ENCODE data around the gene HSBP1L1.
A peak's percentile ranks its signal among the peaks of the same experiment; 100 is the strongest.
"Not testable (repeated sequence)": the region's sequence is repeated elsewhere in the genome, so short reads cannot be mapped to it uniquely, and the experiment has no call there.

The HSBP1L1 gene

DNA sequence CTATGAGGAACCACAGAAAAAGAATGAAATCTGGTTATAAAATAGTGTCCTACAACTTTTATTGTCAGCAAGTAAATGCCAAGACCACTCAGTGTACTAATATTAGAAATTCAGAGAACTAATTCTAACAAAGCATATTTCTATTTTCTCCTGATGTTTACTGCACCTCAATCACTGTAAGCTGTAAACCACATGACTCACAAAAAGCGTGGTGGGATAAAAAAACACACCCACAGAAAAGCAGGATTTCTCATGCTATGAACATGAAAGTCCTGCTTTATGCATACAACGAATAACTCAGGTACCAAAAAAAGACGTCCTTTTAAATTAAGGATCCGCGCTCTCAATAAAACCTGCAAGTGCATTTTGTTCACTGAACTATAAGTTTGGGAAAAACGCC lies 23.1 kb downstream of the HSBP1L1 start:
- no peak for DNase-seq

GRCh38 chr18:79988071-79988450 lies 23.6 kb downstream of the HSBP1L1 start:
- DNase-seq = peak; percentile 46

GRCh38 chr18:79988451-79989194 lies 24.2 kb downstream of the HSBP1L1 start, which contains the start of gene TXNL4A:
TXNL4A (minus strand) TSS chr18:79988563; CDS start chr18:79988392, 171 bp downstream.
- peak; percentile 71 for DNase-seq

DNA sequence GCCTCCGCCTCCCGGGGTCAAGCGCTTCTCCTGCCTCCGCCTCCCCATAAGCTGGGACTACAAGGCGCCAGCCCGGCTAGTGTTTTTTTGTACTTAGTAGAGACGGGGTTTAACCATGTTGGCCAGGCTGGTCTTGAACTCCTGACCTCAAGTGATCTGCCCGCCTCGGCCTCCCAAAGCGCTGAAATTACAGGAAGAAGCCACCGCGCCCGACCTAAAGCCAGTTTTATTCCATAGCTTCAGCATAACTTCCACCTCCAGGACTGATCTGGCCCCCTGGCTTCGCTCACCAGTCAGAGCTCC lies 24.7 kb downstream of the HSBP1L1 start:
- no peak for DNase-seq

- no peak for DNase-seq
Measured at GRCh38 chr18:79991494-79991893, 27.1 kb downstream of the HSBP1L1 start.

DNA sequence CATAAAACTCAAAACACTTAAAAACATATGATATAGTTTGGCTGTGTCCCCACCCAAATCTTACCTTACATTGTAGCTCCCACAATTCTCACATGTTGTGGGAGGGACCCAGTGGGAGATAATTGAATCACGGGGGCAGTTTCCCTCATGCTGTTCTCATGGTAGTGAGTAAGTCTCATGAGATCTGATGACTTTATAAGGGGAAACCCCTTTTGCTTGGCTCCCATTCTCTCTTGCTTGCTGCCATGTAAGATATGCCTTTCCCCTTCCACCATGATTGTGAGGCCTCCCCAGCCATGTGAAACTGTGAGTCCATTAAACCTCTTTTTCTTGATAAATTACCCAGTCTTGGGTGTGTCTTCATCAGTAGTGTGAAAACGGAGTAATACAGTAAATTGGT lies 35.3 kb downstream of the HSBP1L1 start:
- DNase-seq = not testable (repeated sequence)

GRCh38 chr18:80000877-80001276 lies 36.4 kb downstream of the HSBP1L1 start:
- no peak for DNase-seq

DNA sequence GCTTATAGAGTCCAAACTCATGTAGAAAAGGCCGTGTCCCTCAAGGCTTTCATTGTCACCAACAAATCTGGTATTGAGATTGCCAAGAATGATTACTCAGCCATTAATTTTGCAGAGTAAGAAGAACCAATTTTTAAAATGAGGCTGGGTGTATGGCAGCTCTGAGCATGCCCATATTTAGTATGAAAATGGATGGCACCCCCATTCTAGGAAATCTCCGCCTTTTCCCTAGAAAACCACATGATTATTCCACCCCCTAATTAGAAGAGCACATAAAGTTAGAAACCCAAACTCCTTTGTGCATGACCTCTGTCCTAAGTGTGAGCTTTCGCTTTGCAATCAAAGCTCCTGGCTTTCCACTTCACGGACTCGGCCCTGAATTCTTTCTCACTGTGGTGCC lies 38.0 kb downstream of the HSBP1L1 start:
- no peak for DNase-seq

GRCh38 chr18:80004600-80005342 lies 40.3 kb downstream of the HSBP1L1 start:
- DNase-seq = no peak

DNA sequence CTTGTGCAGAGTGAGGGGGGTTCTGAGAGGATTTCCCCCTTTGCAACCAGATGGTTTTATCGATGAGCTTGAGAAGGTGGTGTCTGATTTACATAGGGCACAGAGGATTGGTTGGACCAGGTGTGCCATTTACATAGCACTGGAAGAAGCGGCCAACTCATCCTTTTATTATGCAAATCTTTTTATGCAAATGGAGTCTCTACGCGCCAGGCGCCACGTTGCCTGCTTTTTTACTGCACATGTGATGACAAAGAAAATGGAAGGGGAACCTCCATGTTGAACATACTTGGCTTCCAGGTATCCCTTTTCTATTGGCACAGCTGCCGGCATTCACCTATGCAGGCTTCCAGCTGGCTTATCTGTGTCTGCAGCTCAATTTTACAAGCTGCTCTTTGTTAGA lies 42.3 kb downstream of the HSBP1L1 start:
- no peak for DNase-seq

GRCh38 chr18:80009661-80010550 lies 45.5 kb downstream of the HSBP1L1 start:
- DNase-seq = no peak

DNA sequence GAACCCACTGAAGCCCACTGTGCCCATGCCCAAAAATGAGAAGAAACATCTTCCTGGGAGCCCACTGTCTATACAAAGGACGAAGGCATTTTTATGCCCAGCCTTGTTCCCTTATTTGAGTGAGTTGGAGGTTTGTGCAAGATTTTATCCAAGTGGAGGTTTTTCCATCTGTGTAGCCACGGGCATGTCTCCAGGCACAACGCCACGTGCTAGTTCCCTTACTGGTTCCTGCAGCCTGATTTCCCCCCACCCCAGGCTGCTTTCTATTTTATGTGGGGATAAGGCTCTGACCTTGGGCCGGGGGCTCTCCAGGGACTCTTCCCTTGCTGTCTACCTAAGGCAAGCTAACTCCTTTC lies 46.1 kb downstream of the HSBP1L1 start:
- no peak for DNase-seq

DNA sequence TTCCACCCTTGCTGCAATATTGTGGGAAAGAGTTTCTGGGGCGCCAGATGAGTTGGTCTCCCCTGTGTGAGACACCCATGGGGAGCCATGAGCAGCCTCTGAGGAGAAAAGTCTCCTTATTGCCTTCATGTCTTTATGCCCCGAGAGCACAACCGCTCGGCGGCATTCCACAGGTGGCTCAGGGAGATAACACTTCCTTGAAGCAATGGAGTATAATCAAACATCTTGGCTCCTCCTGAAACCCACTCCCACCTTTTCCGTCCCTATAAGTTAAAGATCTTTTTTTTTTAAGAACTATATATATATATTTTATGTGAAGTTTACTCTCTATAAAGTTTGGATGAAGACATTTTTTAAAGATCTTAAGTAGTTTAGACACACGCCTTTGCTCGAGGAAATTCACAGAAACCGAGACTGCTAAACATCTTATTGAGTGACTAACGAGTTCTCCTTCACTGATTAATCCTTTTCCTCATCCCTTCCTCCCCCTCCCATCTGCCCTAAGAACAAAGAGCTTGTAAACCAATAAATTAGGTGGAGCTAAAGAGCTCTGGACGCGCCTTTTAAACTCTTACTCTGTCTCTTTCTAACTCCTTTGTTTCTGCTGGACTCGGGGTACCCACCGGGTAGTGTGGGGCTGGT lies 47.2 kb downstream of the HSBP1L1 start:
- DNase-seq = not testable (repeated sequence)

DNA sequence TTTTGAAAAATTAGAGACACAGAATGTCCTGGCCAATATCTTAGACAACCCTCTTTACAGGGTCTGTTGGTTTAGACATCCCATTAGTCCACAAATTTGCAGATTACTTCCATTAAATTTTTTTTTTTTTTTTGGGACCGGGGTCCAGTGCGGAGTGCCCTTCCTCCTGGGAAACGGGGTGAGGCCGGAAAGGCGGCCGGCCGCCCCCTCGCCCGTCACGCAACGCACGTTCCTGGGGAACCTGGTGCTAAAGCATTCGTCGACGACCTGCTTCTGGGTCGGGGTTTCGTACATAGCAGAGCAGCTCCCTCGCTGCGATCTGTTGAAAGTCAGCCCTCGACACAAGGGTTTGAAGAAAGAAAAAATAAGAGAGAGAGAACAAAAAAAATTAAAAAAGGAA lies 48.3 kb downstream of the HSBP1L1 start:
- DNase-seq = no peak
